Loucy (cell line): ENCODE measurements around the gene FADS1.

ENCODE experiments used
- H2AFZ ChIP-seq: fragments of 200-600 bp; sonication (generic); 2 replicates; pipeline ENCODE4 v1.6.0; 2016; ENCODE audit warnings: antibody characterized with exemption, mild to moderate bottlenecking, low read length, moderate library complexity
- H3F3A ChIP-seq: fragments of 200-600 bp; 2 replicates; pipeline ENCODE4 v1.6.0; 2016; ENCODE audit warnings: antibody characterized with exemption, low read depth, mild to moderate bottlenecking
- H3K27me3 ChIP-seq: fragments of 200-600 bp; sonication (generic); 2 replicates; pipeline ENCODE4 v1.6.1; 2014; ENCODE audit warnings: low read length, mild to moderate bottlenecking; ENCODE audit not compliant: insufficient read depth, poor library complexity, severe bottlenecking
- H3K36me3 ChIP-seq: fragments of 200-600 bp; sonication (generic); 2 replicates; pipeline ENCODE4 v1.6.1; 2016; ENCODE audit warnings: low read length; ENCODE audit not compliant: insufficient read depth
- H3K4me1 ChIP-seq: fragments of 200-600 bp; sonication (generic); 2 replicates; pipeline ENCODE4 v1.5.1; 2014; ENCODE audit warnings: low read length, mild to moderate bottlenecking; ENCODE audit not compliant: insufficient read depth, poor library complexity, severe bottlenecking
- H3K4me2 ChIP-seq: fragments of 200-600 bp; sonication (generic); 2 replicates; pipeline ENCODE4 v1.6.0; 2014; ENCODE audit warnings: antibody characterized with exemption, low read length, low read depth, mild to moderate bottlenecking; ENCODE audit not compliant: poor library complexity, severe bottlenecking
- H3K4me3 ChIP-seq: fragments of 200-600 bp; sonication (generic); 2 replicates; pipeline ENCODE4 v1.5.1; 2014; ENCODE audit warnings: low read length, mild to moderate bottlenecking, mixed read lengths; ENCODE audit not compliant: poor library complexity, severe bottlenecking
- H3K79me2 ChIP-seq: fragments of 200-600 bp; sonication (generic); 2 replicates; pipeline ENCODE4 v1.6.1; 2014; ENCODE audit warnings: low read length; ENCODE audit not compliant: insufficient read depth
- H3K9ac ChIP-seq: fragments of 200-600 bp; sonication (generic); 2 replicates; pipeline ENCODE4 v1.6.0; 2014; ENCODE audit warnings: mild to moderate bottlenecking, low read depth, low read length, moderate library complexity; ENCODE audit not compliant: poor library complexity, severe bottlenecking
- H3K9me2 ChIP-seq: fragments of 200-600 bp; sonication (generic); replicated peaks from 2 replicates; pipeline ENCODE4 v1.6.1; 2016; ENCODE audit warnings: low read depth, low read length, mixed read lengths
- H3K9me3 ChIP-seq: fragments of 200-600 bp; sonication (generic); 2 replicates; pipeline ENCODE4 v1.6.1; 2014; ENCODE audit warnings: mild to moderate bottlenecking, antibody characterized with exemption, low read length, low read depth; ENCODE audit not compliant: insufficient read depth
- H4K20me1 ChIP-seq: fragments of 200-600 bp; sonication (generic); 2 replicates; pipeline ENCODE4 v1.6.0; 2014; ENCODE audit warnings: antibody characterized with exemption, low read length, mild to moderate bottlenecking; ENCODE audit not compliant: insufficient read depth, poor library complexity, severe bottlenecking
- EZH2phosphoT487 ChIP-seq: fragments of 200-600 bp; IDR thresholded peaks from 2 replicates; pipeline ENCODE4 v1.6.1; 2018; ENCODE audit warnings: antibody characterized with exemption, mild to moderate bottlenecking, moderate library complexity, borderline replicate concordance
- TF ChIP-seq, protein P1 (sequence below): fragments of 200-600 bp; sonication (generic); conservative IDR thresholded peaks from 2 replicates; pipeline ENCODE4 v1.5.1; 2014; ENCODE audit warnings: mild to moderate bottlenecking, antibody characterized with exemption, low read length

FADS1 gene

DNA sequence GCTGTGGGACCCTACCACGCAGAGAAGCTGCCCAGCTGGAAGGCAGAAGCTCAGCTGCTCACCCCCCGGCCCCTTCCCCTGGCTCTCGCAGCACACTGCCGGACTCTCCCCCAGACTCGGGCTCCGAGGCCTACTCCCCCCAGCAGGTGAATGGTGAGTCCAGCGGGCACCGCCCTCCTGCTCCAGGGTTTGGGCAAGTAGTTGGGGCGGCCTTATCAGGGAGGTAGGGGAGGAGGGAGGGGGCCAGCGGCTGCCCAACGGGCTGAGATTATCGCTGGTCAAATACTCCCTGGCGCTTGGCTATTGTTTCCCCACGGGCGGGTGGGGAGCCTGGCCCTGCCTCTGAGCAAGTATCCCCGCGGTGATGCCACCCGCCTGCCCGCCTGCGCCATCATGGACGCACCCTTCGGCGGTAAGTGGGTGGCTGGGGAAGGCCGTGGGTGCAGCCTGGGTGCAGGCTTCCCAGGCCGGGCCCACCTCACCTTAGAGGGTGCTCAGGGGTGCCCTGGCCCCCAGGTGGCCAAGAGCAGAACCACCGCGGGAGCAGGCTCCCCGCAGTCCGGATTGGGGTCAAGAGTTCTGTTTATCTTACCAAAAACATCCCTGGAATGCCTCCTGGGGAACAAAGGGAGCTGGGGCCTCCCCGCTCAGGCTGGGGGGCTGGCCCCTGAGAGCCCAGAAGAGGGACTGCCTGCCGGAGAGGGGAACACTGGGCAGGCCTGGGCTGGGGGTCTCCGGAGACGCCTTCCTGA, 47.5 kb downstream of the FADS1 start:
- Histone ChIP-seq H2AFZ (no peak overlapping the region), H4K20me1 (no peaks in the 10 kb centered on the region), H3K79me2 (no peaks in the 10 kb centered on the region), H3K4me1 (no peaks in the 10 kb centered on the region), H3K9me3 (no peaks in the 10 kb centered on the region), H3K4me3 (no peak overlapping the region), H3K9ac (no peak overlapping the region), H3K4me2 (no peak overlapping the region), H3K9me2 (no peaks in the 10 kb centered on the region), H3K36me3 (no peaks in the 10 kb centered on the region), H3K27me3 (no peaks in the 10 kb centered on the region), H3F3A (no peaks in the 10 kb centered on the region)
- TF ChIP-seq EZH2phosphoT487, result no peak
- TF ChIP-seq, protein P1, sequence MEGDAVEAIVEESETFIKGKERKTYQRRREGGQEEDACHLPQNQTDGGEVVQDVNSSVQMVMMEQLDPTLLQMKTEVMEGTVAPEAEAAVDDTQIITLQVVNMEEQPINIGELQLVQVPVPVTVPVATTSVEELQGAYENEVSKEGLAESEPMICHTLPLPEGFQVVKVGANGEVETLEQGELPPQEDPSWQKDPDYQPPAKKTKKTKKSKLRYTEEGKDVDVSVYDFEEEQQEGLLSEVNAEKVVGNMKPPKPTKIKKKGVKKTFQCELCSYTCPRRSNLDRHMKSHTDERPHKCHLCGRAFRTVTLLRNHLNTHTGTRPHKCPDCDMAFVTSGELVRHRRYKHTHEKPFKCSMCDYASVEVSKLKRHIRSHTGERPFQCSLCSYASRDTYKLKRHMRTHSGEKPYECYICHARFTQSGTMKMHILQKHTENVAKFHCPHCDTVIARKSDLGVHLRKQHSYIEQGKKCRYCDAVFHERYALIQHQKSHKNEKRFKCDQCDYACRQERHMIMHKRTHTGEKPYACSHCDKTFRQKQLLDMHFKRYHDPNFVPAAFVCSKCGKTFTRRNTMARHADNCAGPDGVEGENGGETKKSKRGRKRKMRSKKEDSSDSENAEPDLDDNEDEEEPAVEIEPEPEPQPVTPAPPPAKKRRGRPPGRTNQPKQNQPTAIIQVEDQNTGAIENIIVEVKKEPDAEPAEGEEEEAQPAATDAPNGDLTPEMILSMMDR, result peak; percentile 36; the same call in 1 of the 2 replicates

DNA sequence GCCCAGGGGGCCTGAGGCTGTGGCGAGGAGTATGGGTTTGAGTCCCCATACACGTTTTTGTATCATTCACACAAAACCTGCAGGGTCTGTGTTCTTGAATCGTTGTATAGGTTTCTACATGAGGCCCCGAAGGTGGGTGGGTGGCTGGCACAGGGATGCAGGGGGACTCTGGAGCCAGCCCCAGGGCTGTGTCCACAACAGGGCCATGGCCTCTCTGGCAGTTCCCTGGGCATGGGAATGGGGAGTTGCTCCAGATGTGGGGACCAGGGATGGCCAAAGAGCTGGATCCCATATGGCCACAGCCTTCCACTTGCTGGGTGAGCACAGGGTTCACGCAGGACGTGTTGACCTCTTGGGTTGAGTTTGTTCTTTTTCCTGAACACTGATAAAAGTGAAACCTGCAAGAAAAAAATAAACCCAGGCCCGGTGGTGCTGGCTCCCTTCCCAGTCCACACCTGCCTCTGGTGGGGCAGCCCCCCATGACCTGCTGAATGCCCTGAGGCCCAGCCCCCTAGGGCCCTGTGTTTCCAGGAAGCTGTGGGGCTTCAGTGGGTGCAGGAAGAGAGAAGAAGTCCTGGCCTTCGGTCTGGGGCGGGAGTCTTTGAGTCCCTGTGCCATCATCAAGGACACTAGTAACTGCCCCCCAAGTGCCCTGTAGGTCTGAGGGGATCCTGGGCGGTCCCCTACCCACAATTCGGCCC, 48.3 kb downstream of the FADS1 start:
- no peak overlapping the region for H3K4me3 ChIP-seq
- no peaks in the 10 kb centered on the region for H3K9me3 ChIP-seq
- no peaks in the 10 kb centered on the region for H3K4me1 ChIP-seq
- H2AFZ ChIP-seq, result no peak overlapping the region
- H3K79me2 ChIP-seq, result no peaks in the 10 kb centered on the region
- no peaks in the 10 kb centered on the region for H4K20me1 ChIP-seq
- no peaks in the 10 kb centered on the region for H3K36me3 ChIP-seq
- TF ChIP-seq, protein P1, result no peak
- TF ChIP-seq EZH2phosphoT487, result no peak
- no peaks in the 10 kb centered on the region for H3K9me2 ChIP-seq
- H3K4me2 ChIP-seq, result no peak overlapping the region
- H3K9ac ChIP-seq, result no peak overlapping the region
- H3K27me3 ChIP-seq, result no peaks in the 10 kb centered on the region
- H3F3A ChIP-seq, result no peaks in the 10 kb centered on the region

DNA sequence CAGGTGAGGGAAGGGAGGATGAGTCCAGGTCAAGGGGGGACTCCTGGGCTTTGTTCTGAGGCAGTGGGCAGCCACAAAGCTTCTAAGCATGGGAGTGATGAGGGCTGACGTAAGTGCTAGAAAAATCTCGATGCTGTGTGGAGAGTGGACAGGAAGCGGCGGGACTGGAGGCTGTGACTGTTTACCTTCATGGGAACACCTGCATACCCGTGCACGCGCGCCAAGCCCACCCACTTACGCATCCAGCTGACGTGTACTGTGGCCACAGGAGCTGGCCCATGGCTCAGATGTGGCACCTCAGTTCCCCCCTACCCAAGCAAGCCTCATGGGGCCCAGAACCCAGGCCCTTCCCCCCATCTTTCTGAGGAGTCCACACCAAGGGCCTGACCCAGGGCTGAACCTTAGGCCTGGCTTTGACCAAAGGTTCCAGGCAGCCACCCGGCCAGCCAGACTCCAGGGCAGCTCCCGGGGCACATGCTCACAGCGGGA, 50.4 kb downstream of the FADS1 start:
- no peaks in the 10 kb centered on the region for H3K36me3 ChIP-seq
- H3K4me2 ChIP-seq, result no peak overlapping the region
- no peak overlapping the region for H3K4me3 ChIP-seq
- no peak overlapping the region for H2AFZ ChIP-seq
- no peaks in the 10 kb centered on the region for H3K4me1 ChIP-seq
- H3F3A ChIP-seq, result no peaks in the 10 kb centered on the region
- no peaks in the 10 kb centered on the region for H3K79me2 ChIP-seq
- H3K9me2 ChIP-seq, result no peaks in the 10 kb centered on the region
- H3K9me3 ChIP-seq, result no peaks in the 10 kb centered on the region
- no peaks in the 10 kb centered on the region for H3K27me3 ChIP-seq
- no peaks in the 10 kb centered on the region for H4K20me1 ChIP-seq
- TF ChIP-seq, protein P1, result no peak
- no peak for TF ChIP-seq EZH2phosphoT487
- H3K9ac ChIP-seq, result no peak overlapping the region
